ENCODE measurements around the gene BORCS5.

DNA sequence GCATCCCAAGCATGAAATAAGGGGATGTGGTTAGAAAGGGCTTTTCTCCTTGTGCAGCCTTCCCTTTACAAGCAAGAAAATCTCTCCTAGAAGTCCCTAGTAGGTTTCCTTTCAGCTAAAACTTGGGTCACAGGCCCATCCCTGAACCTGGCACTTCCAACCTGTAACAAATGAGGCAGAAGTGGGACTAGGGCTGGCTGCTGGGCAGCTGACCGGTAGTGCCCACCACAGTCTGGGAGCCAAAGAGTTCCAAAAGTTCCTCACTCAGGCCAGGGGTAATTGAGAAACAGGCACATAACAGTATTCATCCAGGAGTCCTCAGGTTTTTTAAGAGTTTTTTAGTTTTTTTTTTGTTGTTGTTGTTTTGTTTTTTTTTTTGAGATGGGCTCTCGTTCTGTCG, 30.6 kb upstream of the BORCS5 start:
- no peak for TF ChIP-seq YY1 (IDR thresholded peaks at IDR 0.05; ENCODE audit: insufficient read depth, insufficient read length)
- no peak for TF ChIP-seq SUZ12 (IDR thresholded peaks at IDR 0.05; ENCODE audit: extremely low read depth, insufficient read depth, insufficient read length)

Data from NT2/D1 (cell line).